Bone marrow (tissue), 2 donors: Measurements from ENCODE around the gene KIF2C.
"Not testable (repeated sequence)": the region's sequence is repeated elsewhere in the genome, so short reads cannot be mapped to it uniquely, and the experiment has no call there.

Experiments
- DNase-seq, 2 donors: peaks; one replicate each; lab custom pipeline; 2025; lab: John Stamatoyannopoulos, UW

KIF2C gene

DNA sequence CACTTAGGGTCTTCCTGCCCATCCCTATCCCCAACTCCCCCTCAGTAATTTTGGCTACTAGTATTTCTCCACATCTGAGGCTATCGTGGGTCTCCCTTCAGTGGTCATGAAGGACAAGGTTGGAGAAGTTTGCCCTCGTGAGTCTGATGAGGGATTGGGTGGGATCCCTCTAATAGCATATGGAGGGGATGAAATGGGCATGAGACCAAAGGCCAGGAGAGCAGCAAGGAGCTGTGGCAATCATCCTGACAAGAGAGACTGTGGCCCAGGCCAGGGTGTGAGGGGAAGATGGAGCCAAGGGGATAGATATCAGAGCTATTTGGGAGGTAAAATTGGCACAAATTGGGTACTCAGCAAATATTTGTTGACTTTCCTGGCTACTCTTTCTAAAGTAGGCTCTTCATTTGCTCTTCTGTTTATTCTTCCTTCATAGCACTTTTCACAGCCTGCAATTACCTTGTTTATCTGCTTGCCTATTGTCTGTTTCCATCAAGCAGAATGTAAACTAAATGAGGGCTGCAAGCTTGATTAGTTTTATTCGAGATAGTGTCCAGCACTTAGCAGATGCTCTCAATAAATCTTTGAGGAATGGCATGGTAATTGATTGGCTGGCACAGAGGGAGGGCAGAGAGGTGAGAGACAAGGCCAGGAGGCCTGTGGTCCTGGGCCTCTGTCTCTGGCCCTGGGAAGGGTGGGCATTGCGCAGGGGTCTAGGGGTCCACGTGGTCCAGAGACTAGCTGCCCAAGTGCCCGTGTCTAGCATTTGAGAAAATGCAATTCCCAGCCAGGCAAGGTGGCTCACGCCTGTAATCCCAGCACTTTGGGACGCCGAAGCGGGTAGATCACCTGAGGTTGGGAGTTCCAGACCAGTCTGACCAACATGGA, 59.1 kb downstream of the KIF2C start:
- DNase-seq = no peak

DNA sequence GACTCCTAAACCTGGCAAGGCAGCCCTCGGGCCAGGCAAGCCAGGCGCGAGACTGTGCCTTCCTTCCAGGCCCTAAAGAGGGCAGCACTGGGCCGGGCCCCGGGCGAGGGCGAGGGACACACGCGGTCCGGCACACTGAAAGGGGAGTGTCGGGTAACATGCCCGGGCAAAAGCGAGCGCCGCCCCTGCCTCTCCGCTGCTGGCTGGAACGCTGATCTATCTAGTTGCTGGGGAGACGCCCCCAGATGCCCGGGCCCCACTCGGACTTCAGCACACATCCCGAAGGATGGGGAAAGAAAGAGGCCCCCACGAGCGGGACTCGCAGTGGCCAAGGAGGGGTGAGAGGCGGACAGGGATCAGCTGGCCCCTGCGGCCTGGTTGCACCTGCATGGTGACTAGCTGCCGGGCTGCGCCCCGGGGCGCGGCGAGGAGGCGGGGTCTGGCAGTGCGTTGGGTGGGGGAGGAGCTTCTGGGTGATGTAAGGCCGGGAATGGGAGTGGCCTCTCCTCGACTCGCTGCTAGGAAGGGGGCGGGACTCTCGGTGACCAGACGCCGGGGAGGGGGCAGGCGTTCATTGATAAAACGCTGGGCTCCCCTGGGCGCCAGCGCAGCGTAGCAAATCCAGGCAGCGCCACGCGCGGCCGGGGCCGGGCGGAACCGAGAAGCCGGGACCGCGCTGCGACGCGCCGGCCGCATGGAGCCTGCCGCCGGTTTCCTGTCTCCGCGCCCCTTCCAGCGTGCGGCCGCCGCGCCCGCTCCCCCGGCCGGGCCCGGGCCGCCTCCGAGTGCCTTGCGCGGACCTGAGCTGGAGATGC, 60.3 kb downstream of the KIF2C start, which contains the start of gene PLK3:
TSS of gene PLK3 (plus strand) at position 608 of the 815 bp plus-strand sequence. CDS start at position 695, 87 bp downstream.
- DNase-seq = peak; percentile 94 to 96

DNA sequence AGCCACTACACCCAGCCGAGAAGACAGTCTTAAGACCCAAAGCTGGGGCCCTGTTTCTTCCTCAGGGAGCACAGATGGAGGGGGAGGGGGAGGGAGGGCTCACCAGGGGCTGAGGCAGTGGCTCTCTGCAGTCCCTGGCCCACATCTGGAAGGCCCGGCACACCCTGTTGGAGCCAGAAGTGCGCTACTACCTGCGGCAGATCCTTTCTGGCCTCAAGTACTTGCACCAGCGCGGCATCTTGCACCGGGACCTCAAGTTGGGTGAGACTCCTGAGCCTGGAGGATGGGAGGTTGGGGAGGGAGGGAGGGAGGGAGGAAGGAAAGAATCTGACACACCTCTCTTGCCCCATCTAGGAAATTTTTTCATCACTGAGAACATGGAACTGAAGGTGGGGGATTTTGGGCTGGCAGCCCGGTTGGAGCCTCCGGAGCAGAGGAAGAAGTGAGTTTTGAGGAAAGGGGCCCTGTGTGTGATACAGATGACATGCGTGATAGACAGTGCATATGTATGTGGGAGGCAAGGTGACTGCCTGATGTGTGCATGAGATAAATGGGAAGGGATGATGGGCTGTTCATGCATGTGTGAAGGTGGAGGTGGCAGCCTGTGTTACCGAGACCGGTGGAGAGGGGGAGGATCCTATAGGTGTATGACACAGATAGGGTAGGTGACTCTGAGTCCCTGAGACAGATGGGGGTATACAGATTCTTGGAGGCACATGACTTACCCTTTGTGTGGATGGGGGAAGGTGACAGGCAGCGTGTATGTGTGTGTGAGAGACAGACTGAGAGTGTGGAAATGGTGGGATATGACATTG, 62.1 kb downstream of the KIF2C start:
- no peak for DNase-seq

DNA sequence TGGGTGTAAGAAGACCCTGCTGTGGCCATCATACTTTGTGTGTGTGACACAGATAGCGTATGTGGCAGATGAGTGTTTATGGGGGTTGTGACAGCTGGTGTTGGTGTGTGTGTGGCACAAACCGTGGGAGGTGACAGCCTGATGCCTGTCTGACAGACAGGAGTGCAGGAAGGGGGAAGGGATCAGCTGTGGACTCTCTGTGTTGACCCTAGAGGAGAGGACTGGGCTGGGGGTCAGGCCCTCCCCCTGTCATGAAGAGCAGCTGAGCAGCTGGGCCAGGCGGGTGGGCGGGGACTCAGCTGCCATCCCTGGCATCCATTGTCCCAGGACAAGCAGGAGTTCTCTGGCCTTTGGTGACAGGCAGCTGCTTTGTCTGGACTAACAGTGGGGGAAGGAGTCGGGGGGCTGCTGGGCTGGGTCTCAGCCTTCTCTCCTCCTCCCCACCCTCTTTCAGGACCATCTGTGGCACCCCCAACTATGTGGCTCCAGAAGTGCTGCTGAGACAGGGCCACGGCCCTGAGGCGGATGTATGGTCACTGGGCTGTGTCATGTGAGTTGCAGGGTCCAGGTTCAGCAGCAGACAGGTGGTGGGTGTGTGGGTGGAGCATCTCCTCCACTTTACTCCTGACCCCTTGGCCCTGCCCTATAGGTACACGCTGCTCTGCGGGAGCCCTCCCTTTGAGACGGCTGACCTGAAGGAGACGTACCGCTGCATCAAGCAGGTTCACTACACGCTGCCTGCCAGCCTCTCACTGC, 62.8 kb downstream of the KIF2C start:
- DNase-seq = no peak

DNA sequence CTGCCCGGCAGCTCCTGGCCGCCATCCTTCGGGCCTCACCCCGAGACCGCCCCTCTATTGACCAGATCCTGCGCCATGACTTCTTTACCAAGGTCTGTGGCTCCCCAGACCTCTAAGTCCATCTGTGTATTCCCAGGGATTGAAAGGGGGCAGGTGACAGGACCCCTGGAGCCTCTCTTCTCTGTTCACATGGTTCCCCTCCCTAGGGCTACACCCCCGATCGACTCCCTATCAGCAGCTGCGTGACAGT, 63.4 kb downstream of the KIF2C start:
- DNase-seq = no peak

DNA sequence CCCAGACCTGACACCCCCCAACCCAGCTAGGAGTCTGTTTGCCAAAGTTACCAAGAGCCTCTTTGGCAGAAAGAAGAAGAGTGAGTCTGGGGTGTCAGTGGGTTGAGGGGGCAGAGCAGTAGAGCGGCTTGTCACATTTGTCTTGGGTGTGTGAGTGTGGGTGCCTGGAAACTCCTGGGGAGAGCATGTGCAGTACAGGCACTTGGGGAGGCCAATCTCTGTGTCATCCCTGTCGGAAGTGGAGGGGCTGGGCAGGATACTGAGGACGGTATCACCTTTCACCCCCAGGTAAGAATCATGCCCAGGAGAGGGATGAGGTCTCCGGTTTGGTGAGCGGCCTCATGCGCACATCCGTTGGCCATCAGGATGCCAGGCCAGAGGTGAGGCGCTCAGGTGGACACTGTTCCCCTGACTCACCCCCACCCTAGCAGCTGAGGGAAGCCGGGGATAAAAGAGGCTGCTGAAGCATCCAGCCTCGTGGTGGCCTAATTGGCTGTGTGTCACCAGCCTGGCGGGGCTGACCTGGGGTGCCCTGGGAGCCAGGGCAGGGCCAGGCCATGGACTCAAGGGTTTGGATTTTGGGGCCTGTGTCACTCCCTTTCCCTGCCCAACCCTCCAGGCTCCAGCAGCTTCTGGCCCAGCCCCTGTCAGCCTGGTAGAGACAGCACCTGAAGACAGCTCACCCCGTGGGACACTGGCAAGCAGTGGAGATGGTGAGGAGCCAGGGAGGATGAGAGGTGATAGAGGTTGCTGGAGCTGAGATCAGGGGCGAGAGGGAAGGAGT, 63.9 kb downstream of the KIF2C start:
- no peak for DNase-seq

DNA sequence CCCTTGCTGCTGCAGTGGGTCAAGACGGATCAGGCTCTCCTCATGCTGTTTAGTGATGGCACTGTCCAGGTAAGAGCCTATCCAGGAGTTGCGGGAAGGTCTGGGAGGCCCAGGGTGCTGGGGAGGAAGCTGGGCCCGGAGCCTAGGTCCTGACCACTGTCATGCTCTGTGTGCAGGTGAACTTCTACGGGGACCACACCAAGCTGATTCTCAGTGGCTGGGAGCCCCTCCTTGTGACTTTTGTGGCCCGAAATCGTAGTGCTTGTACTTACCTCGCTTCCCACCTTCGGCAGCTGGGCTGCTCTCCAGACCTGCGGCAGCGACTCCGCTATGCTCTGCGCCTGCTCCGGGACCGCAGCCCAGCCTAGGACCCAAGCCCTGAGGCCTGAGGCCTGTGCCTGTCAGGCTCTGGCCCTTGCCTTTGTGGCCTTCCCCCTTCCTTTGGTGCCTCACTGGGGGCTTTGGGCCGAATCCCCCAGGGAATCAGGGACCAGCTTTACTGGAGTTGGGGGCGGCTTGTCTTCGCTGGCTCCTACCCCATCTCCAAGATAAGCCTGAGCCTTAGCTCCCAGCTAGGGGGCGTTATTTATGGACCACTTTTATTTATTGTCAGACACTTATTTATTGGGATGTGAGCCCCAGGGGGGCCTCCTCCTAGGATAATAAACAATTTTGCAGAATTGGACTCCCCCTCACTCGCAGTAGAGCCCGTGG, 65.8 kb downstream of the KIF2C start:
- no peak for DNase-seq

DNA sequence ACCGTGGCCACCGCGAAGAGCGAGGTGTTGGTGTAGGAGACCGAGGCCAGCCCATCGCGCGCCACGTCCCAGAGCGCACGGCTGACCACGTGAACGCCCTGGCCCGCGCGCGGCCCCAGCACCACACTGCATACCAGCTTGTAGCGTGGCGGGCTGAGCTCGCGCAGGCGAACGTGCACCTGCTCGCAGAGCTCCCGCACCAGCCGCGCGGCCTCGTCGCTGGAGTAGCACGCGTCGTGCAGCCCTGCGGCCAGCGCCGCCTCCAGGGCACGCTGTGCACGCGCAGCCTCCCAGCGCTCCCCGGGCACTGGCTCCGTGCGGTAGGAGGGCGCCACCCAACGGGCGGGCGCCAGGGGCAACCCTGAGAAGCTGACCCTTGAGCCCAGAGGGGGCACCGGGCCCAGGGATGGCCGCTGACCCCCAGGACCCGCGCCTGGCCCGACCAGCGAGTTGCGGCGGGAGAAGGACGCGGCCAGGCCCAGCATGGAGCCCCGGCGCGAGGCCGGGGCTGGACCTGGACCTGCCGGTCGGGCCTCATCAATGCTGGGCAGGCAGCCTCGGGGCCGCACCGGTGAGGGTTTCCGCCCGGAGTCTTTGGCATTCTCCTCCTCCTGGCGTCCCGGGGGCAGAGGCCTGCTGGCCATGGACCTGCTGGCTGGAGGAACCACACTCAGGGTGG, 66.5 kb downstream of the KIF2C start:
- DNase-seq = no peak

DNA sequence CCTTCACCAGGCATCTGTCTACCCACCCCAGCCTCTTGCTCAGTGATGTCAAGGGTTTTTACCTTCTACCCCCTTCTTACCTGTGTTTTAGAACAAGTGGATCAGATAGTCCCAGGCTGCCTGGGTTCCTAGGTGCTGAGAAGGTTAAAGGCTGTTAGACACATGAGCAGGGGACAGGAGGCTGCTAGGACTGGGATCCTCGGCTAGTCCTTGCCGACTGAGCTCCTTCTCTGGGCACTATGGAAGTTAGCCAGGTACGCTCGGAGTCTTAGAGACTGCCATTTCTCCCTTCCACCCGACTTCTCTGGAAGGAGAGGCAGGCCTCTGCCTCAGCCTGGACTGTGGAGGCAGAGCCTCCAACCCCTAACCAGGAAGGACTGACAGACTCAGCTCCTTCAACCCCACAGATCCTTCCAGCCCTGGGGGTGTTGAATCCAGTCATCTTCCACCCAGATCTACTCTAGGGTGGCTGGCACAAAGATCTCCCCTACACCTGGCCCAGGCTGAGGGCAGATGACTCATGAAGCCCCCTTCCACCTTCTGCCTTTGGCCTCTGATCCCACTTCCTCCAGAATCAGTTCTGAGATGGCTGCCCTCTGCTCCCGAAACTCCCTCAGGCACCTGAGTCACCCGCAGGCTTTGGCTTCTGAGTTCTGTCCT, 67.2 kb downstream of the KIF2C start, which contains the start of gene DYNLT4:
TSS of gene DYNLT4 (minus strand) at position 648 of the 660 bp plus-strand sequence. CDS start 683 bp downstream, outside the sequence.
- DNase-seq = no peak

DNA sequence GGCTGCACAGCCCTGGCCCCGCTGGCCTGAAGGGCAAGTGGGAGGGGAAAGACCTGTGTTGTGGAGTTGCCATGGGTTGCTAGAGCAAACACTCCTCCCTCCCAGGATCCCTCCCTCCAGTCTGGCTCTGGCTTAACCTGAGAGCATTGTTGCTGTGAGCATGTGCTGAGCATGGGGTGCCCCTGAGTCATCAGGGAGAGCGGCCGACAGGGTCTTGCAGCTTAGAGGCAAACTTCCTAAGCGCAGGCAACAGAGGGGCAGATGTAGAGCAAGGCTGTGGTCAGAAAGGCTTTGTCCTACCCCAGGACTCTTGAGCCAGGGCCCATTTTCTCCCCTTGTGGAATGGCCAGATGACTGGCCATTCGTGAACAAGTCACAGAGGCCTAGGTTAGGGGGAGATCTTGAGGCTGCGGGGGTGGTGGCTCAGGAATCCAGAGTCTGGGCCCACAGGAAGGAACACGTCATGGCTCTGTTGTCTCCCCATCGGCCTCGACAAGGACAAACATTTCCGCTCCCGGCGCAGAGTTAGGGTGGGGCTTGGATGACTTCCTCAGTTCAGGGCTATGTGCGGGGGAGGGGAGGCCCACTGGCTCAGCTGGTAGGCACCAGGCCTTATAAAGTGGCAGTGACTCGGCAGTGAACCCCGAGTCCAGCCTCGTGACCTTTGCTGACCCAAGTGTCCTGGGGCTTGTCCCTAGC, 67.9 kb downstream of the KIF2C start:
- peak; percentile 98 to 100 for DNase-seq

DNA sequence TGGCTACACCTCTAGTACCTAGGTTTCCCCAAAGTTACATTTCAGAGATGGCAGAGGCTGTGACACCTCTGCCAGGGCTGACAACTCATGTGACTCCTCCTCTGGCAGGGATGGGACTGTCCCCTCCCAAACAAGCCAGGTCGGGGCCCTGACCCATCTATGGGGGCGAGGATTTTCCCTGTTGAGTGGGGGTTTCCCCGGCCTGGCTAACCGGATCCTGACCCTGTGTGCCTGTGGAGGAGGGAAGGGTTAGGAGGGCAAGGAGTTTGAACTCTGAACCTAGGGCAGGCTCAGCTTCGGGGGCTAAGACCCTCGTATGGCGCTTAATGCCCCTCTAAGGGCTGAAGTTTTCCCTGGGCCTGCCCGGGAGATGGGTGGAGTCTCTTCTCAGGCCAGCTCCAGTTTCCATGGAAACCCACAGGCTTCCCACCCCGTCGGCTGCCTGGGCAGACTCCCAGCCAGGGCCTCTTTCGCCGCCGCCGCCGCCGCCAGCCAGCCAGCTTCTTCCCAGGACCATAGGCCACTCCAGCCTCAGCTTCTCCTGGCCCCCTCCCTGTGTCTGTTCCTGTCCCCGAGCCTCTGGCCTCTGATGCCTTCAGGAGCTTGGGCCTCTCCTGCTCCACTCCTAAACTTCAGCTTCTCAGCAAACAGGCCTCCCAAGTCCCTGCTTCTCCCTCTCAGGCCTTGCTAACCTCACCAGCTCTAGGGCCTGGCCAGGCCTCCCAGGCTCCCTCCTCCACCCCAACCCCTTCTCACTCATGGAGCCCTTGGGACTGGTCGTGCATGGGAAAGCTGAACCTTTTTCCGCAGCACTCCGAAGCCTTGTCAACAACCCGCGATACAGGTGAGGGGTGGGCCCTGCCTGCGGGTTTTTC, 68.7 kb downstream of the KIF2C start, which contains the start of gene BTBD19:
TSS of gene BTBD19 (plus strand) at position 461 of the 875 bp plus-strand sequence. CDS start at position 759, 298 bp downstream.
- DNase-seq = peak in 1 of 2 donors; percentile 61

DNA sequence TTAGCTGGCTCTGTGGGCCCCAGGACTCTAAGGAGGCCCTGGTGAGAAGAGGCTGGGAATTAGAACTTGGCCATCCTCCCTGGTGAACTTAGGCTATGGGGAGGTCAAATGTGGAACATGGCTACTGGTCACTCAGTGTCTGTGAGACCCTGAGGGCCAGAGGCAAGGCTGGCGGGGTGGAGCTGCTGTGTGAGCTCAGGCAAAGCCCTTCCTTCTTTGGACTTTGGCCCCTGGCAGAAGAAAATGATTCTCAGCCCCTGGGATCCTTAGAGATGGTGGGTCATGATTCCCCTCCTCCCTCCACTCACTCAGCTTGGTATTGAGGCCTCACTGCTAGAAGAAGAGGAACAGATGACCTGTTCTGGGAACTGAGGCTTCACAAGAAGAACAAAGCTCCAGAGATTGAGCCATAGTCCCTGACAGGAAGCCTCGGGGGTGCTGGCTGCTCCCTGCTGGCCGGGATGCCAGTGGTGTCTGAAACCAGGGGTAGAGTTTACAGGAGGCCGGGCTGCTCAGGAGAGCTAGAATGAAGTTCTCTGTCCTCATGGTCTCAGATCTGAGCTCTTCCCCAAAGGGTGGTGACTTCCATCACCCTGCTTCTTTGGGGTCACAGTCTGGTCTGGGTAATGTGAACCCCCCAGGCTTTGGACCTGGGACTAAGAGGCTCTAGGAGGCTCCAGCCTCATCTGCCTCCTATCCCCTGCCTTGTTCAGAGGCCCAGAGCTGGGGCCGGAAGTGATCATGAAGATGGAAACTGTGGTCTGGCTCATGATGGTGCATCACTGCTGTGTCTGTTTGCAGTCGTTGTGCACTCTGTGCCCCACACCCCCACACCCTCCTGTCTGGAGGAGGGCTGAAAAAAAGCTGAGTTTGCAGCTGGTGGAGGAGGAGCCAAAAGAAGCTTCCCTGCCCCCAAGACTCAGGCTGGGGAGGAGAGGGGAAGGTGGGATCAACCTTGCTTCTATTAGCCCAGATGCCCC, 69.6 kb downstream of the KIF2C start:
- peak; percentile 48 to 86 for DNase-seq

DNA sequence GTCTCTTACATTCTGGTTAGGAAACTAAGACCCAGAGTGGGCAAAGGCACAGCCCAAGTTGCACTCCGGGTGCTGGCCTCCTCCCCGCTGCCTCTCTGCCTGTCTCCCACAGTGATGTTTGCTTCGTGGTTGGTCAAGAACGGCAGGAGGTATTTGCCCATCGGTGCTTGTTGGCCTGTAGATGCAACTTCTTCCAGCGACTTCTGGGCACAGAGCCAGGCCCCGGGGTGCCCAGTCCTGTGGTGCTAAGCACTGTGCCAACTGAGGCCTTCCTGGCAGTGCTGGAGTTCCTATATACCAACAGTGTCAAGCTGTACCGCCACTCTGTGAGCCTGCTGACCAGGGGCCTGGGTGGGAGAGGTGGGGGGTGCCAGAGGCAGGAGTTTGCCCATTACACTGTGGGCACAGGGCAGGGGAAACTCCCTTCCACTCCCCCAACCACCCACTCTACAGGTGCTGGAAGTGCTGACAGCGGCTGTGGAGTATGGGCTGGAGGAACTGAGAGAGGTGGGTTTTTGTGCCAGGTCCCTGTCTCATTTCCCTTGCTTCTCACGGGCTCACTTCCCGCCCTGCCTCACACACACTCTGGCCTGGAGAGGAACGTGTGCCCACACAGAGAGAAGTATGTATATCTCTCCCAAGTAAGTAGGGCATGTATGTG, 70.6 kb downstream of the KIF2C start:
- DNase-seq = no peak

DNA sequence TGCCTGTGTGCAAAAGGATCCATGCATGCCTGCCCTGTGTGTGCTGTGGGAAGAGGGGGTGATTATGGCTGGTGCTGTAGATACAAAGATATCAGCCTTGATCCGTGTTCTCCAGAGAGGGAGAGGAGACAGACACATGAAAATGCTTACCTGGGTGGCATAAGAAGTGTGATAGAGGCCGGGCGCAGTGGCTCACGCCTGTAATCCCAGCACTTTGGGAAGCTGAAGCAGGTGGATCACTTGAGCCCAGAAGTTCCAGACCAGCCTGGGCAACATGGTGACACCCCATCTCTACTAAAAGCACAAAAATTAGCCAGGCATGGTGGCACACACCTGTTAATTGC, 71.1 kb downstream of the KIF2C start:
- DNase-seq = not testable (repeated sequence)

DNA sequence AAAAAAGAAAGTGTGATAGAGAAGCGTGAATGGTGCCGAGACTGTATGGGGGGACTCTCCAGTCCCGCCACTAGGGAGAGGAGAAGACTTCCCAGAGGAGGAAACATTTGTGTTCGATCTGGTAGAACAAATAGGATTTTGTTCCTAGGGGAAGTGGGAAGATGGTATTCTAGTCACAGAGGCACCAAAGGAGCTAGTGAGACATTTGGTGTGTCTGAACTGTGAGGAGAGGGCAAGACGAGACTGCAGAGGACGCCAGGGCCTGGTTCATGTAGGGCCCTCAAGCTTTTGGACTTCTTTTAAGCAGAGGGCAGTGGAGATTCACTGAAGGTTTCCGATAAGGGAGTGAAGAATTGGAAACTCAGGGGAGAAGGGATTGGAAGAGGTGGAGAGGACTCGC, 71.6 kb downstream of the KIF2C start:
- DNase-seq = no peak
